Keratinocyte (primary cell): ENCODE data around the gene CDRT4.

Source experiments
- CTCF ChIP-seq, 3 experiments: IDR thresholded peaks in 1 of 3; conservative IDR thresholded peaks in 1 of 3; optimal IDR thresholded peaks in 1 of 3; 2 replicates in 2 of 3; 3 replicates in 1 of 3; pipeline versions ENCODE3 to v1.5.1; 2011; ENCODE audit warnings: low read length in 3 of 3, mild to moderate bottlenecking in 3 of 3, moderate library complexity in 2 of 3, control low read depth in 1 of 3, inconsistent platforms in 1 of 3; ENCODE audit not compliant: insufficient read depth in 2 of 3; ENCODE audit errors: extremely low read depth in 1 of 3
- EZH2 ChIP-seq: IDR thresholded peaks from one replicate; pipeline ENCODE4 v1.6.1; 2012; ENCODE audit warnings: inconsistent platforms, mild to moderate bottlenecking, low read length, moderate library complexity

DNA sequence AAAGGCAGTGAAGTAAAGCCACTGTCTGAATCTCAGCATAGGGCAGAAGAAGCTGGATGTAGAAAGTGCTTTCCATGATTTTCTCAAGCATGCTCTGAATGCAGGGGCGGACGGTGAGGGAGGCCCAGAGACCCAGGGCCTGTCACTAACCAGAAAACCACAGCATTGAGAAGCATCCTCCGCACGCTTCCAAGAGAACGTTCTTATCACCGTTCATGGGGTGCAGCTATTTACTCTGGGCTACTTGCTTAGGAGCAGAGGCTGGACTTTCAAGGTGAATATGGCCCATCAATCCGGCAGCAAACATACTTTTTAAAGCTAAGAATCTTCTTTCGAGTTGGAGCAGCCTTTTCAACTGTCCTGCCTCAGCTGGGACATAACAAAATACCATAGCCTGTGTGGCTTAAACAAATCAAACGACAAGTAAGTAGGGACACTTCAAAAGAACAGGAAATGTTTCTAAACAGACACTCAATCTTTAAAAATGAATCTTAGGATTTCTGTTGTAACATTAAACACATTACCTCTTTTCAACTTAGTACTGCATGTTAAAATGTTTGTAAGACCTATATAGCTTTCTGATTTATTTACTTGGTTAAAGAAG is 46.5 kb upstream of the CDRT4 start:
- no peak for TF ChIP-seq CTCF (optimal IDR thresholded peaks at IDR 0.05 in 1 of 3, IDR thresholded peaks at IDR 0.05 in 1 of 3, conservative IDR thresholded peaks at IDR 0.05 in 1 of 3; ENCODE audit: extremely low read depth in 1 of 3, insufficient read depth in 2 of 3, low read length in 3 of 3)
- TF ChIP-seq EZH2, result no peak
